Mucosa of descending colon (tissue), 3 donors: ENCODE data around the gene REEP2. TPM values are rescaled to one million over a fixed set of nuclear protein-coding genes. Genes with fewer than 3 reads are reported as not detected.
"Not testable (repeated sequence)": the region's sequence is repeated elsewhere in the genome, so short reads cannot be mapped to it uniquely, and the experiment has no call there.

Experiments
- ATAC-seq: fragments of 200-7000 bp; cut with Tn5 transposase; one replicate; pipeline ENCODE4 v1.9.1; 2020; ENCODE audit warnings: mild to moderate bottlenecking, moderate library complexity
- DNase-seq, 3 donors: peaks; one replicate each; pipeline ENCODE4 v3.0.0-alpha.2; 2020
- H3K36me3 ChIP-seq: fragments of 200-600 bp; one replicate; pipeline ENCODE4 v1.8.0; 2021; ENCODE audit warnings: low read depth, mild to moderate bottlenecking
- H3K4me1 ChIP-seq: fragments of 200-600 bp; one replicate; pipeline ENCODE4 v1.8.0; 2021; ENCODE audit warnings: low read depth, mild to moderate bottlenecking
- H3K4me3 ChIP-seq: fragments of 200-600 bp; one replicate; pipeline ENCODE4 v1.8.0; 2021; ENCODE audit warnings: mild to moderate bottlenecking
- H3K9me3 ChIP-seq: fragments of 200-600 bp; one replicate; pipeline ENCODE4 v1.8.0; 2021; ENCODE audit warnings: mild to moderate bottlenecking
- CTCF ChIP-seq: fragments of 200-600 bp; IDR thresholded peaks from one replicate; pipeline ENCODE4 v1.8.0; 2022; ENCODE audit warnings: antibody characterized with exemption, mild to moderate bottlenecking
- intact Hi-C, 2 donors: fragments of 100-400 bp; cut with DNase I in 1 of 2; cut with micrococcal nuclease in 1 of 2; formaldehyde crosslinking; loops; one replicate each; pipeline versions ENCODE4 v1.11.0 to v1.11.1; 2022; cut with DNase I, micrococcal nuclease
- long read RNA-seq, 2 donors: library from polyadenylated mRNA; unstranded; transcript quantifications; one replicate each; pipeline ENCODE4 v2.0.0, GENCODE V29; 2019 to 2021
- total RNA-seq, 3 donors: library from RNA; stranded (reverse); fragmentation: NEBNext Ultra II Directional in 2 of 3; extraction: Animal tissue kit (Norgen Biotek cat#: 25700) in 2 of 3; gene quantifications; one replicate each; pipeline versions ENCODE4 v1.2.1 to v1.2.4, GENCODE V29; 2021 to 2023
- donor health status: DM: no; HTN: no; CAD: no; lungs with moderate emphysema.
- donor health status: DM: no; HTN: no; CAD: no.
- donor health status: DM: no; HTN: yes; CAD: no.

The REEP2 gene
- total RNA-seq = 10 to 100 TPM in 1 of 3 donors, 1 to 10 TPM in 2; 1.0 to 16.3 (median 2.7) TPM
- long read RNA-seq, donor 1, transcript REEP2-201 (8 exons, 2,099 nt) = minor isoform, 8 of 43 reads
- long read RNA-seq, donor 1, transcript REEP2-202 (8 exons, 2,170 nt) = major isoform, 25 of 43 reads
- long read RNA-seq, donor 1, partial matches to known transcripts = 3 of 43 reads
- long read RNA-seq, donor 1, other reads (novel, unspliced or antisense) = 6 of 43 reads
- long read RNA-seq, donor 2, partial matches to known transcripts = 0 of 2 reads
- long read RNA-seq, donor 2, other reads (novel, unspliced or antisense) = 0 of 2 reads

DNA sequence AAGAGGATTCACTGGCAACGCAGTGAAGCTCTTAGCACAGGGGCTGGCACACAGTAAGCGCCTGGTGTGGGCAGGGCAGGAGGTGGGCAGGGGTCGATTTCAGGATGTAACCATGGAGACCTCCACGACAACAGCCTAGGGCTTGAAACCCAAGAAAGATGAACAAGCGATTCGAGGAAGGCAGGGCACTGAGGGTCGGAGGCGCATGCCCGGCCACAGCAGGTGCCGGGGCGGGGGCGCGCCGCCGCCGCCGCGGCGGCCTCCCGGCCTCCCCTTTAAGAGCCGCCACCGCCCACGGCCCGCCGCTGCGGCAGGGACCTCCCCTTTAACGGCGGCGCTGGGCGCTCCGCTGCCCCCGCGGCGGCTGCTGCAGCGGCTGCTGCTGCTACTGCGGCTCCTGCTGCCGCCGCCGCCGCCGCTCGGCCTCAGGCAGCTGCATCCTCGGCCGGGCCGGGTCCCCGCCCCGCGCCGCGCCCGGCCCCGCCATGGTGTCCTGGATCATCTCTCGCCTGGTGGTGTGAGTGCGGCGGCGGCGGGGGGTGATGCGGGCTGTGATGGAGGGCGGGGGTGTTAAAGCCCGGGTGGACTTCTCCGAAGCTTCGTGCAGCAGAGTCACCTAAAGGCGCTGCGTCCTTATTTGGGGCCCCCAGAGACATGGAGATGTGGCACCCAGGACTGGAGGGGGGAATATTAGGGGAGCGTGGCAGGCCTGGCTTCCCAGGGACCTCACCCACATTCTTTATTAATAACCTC is at the start of gene REEP2:
Gene REEP2 (plus strand): TSS at position 334 of the 753 bp plus-strand sequence. CDS start 152 bp downstream, at position 486.
- peaks cover 5% of the 10 kb centered on the region for H3K4me1 ChIP-seq
- DNase-seq (peak in 1 of 3 donors; percentile 57), ATAC-seq (peak; percentile 81)
- TF ChIP-seq CTCF = no peak
- no peaks in the 10 kb centered on the region for H3K9me3 ChIP-seq
- no peak within 1 kb of the TSS for H3K4me3 ChIP-seq
- intact Hi-C loops = no loop called here
- H3K36me3 ChIP-seq = peaks cover 10% of the 10 kb centered on the region

GRCh38 chr5:138389332-138389731 is 49.5 kb upstream of the REEP2 start:
- peaks cover 5% of the 10 kb centered on the region for H3K36me3 ChIP-seq
- intact Hi-C loops = no loop called here
- DNase-seq = no peak

DNA sequence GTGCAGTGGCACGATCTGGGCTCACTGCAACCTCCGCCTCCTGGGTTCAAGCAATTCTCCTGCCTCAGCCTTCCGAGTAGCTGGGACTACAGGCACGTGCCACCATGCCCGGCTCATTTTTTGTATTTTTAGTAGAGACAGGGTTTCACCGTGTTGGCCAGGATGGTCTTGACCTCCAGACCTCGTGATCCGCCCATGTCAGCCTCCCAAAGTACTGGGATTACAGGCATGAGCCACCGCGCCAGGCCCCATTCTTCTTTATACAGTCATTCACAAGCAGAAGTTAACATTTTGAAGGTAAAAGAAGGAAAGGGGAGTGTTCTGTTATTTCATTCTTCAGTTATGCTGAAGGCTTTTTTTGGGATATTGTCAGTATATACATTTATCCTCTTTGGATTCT is 48.9 kb upstream of the REEP2 start:
- H3K36me3 ChIP-seq, DNase-seq, H3K4me1 ChIP-seq, intact Hi-C loops, H3K4me3 ChIP-seq, ATAC-seq, H3K9me3 ChIP-seq: not testable (repeated sequence)

More at GRCh38 chr5:138389332-138389731, 49.5 kb upstream of the REEP2 start:
- TF ChIP-seq CTCF = no peak
- H3K4me1 ChIP-seq = no peaks in the 10 kb centered on the region
- H3K4me3 ChIP-seq = no peak overlapping the region
- no peak for ATAC-seq
- H3K9me3 ChIP-seq = no peaks in the 10 kb centered on the region

DNA sequence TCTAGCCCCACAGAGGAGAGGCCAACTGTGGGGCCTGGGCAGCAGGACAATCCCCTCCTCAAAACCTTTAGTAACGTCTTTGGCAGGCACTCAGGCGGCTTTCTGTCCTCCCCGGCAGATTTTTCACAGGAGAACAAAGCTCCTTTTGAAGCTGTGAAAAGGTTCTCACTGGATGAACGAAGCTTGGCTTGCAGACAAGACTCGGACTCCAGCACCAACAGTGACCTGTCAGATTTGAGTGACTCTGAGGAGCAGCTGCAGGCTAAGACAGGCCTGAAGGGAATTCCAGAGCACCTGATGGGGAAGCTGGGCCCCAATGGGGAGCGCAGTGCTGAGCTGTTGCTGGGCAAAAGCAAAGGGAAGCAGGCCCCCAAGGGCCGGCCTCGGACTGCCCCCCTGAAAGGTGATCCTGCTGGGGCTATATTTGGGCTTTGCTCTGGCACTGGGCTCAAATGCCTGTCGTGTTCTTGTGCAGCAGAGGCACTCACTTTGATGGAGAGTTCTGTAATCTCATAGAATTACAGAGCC is 46.9 kb upstream of the REEP2 start:
- intact Hi-C loops = no loop called here
- Histone ChIP-seq H3K9me3 (no peaks in the 10 kb centered on the region), H3K36me3 (no peaks in the 10 kb centered on the region), H3K4me3 (no peak overlapping the region), H3K4me1 (no peaks in the 10 kb centered on the region)
- no peak for DNase-seq
- no peak for ATAC-seq
- no peak for TF ChIP-seq CTCF

GRCh38 chr5:138402640-138403039 is 36.2 kb upstream of the REEP2 start:
- Histone ChIP-seq H3K4me3 (no peak overlapping the region), H3K4me1 (no peaks in the 10 kb centered on the region), H3K9me3 (no peaks in the 10 kb centered on the region), H3K36me3 (peaks cover 4% of the 10 kb centered on the region)
- TF ChIP-seq CTCF = no peak
- intact Hi-C loops = no loop called here
- no peak for DNase-seq
- ATAC-seq = no peak

- ATAC-seq (peak; percentile 66), DNase-seq (peak in 1 of 3 donors; percentile 20)
- Histone ChIP-seq H3K36me3 (peaks cover 3% of the 10 kb centered on the region), H3K9me3 (no peaks in the 10 kb centered on the region), H3K4me3 (no peak overlapping the region), H3K4me1 (no peaks in the 10 kb centered on the region)
- intact Hi-C loops = no loop called here
- no peak for TF ChIP-seq CTCF
Observed at GRCh38 chr5:138408023-138408422, 30.8 kb upstream of the REEP2 start.

DNA sequence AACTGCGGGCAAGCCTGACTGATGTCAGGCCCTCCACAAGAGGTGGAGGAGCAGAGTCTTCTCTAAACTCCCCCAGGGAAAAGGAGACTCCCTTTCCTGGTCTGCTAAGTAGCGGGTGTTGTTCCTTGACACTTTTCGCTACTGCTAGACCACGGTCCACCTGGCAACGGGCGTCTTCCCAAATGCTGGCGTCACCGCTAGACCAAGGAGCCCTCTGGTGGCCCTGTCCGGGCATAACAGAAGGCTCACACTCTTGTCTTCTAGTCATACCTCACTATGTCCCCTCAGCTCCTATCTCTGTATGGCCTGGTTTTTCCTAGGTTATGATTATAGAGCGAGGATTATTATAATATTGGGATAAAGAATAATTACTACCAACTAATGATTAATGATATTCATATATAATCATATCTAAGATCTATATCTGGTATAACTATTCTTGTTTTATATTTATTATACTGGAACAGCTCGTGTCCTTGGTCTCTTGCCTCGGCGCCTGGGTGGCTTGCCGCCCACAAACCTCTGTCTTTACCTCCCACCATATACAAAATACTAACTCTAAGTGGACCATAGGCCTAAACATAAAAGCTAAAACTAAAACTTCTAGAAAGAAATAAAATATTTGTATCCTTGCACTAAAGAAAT is 27.7 kb upstream of the REEP2 start:
- H3K36me3 ChIP-seq, H3K9me3 ChIP-seq, H3K4me3 ChIP-seq, intact Hi-C loops, H3K4me1 ChIP-seq, ATAC-seq: not testable (repeated sequence)
- peak in 2 of 3 donors; percentile 36 to 50 for DNase-seq
